Activated CD4-positive, alpha-beta T cell treated with anti-CD3 and anti-CD28 coated beads, Interleukin-2, amount 10 ng/mL, durations not matched to agents 7 days and 5 days (primary cell): Measurements from ENCODE around the gene ACSL4. TPM values are rescaled to one million over a fixed set of nuclear protein-coding genes. Genes with fewer than 3 reads are reported as not detected.

Source experiments
- CTCF ChIA-PET: fragments of 350-600 bp; sonication (Branson Sonifier 250); formaldehyde crosslinking; loops from one replicate; lab custom pipeline; 2021; ENCODE audit warnings: antibody characterized with exemption; lab: Charles Lee
- POLR2A ChIA-PET: fragments of 350-600 bp; sonication (Branson Sonifier 250); formaldehyde crosslinking; loops from one replicate; lab custom pipeline; 2021; ENCODE audit warnings: antibody characterized with exemption; lab: Charles Lee
- DNase-seq: peaks from one replicate; pipeline ENCODE4 v3.0.0-alpha.2; 2020
- H3K27ac Mint-ChIP-seq: one replicate; pipeline ENCODE4 v1.8.0; 2021; ENCODE audit warnings: mild to moderate bottlenecking, moderate library complexity, mixed read lengths
- H3K27me3 Mint-ChIP-seq: one replicate; pipeline ENCODE4 v1.8.0; 2021; ENCODE audit warnings: mixed read lengths
- H3K36me3 Mint-ChIP-seq: one replicate; pipeline ENCODE4 v1.8.0; 2021; ENCODE audit warnings: low read depth, mixed read lengths
- H3K4me1 Mint-ChIP-seq: one replicate; pipeline ENCODE4 v1.8.0; 2021; ENCODE audit warnings: mixed read lengths
- H3K4me3 Mint-ChIP-seq: one replicate; pipeline ENCODE4 v1.8.0; 2021; ENCODE audit warnings: mild to moderate bottlenecking, moderate library complexity, mixed read lengths
- H3K9me3 Mint-ChIP-seq: one replicate; pipeline ENCODE4 v1.8.0; 2021; ENCODE audit warnings: mixed read lengths
- total RNA-seq, 2 experiments: library from RNA; stranded (reverse); gene quantifications; one replicate each; pipeline ENCODE4 v1.2.3, GENCODE V29; 2021

ACSL4 gene
- 10 to 100 TPM; 34.5 to 40.4 TPM for total RNA-seq

GRCh38 chrX:109732807-109733612 lies at the start of gene ACSL4:
Gene ACSL4 (minus strand): TSS chrX:109733257. CDS start chrX:109683363, 49,894 bp downstream.
- Mint-ChIP-seq H3K9me3 (no peaks in the 10 kb centered on the region), H3K27me3 (no peaks in the 10 kb centered on the region), H3K27ac (peak within 1 kb of the TSS; percentile 96), H3K36me3 (peaks cover 11% of the 10 kb centered on the region), H3K4me1 (peaks cover 33% of the 10 kb centered on the region), H3K4me3 (peak within 1 kb of the TSS; percentile 94)
- peak; percentile 86 for DNase-seq
- POLR2A ChIA-PET, result interaction anchor here (0.8 kb wide), 1 partner anchor 21 kb away, joined by 3 read pairs; no protein-coding TSS in a partner anchor
- CTCF ChIA-PET, result interaction anchor here (0.6 to 1.7 kb wide), 3 partner anchors 13 to 67 kb away, joined by 3 to 4 read pairs (median 3); no protein-coding TSS in a partner anchor

- no peak overlapping the region for H3K27ac Mint-ChIP-seq
- no peak for DNase-seq
- H3K36me3 Mint-ChIP-seq, result no peaks in the 10 kb centered on the region
- peaks cover 3% of the 10 kb centered on the region for H3K4me1 Mint-ChIP-seq
- no peaks in the 10 kb centered on the region for H3K27me3 Mint-ChIP-seq
- no peaks in the 10 kb centered on the region for H3K9me3 Mint-ChIP-seq
- H3K4me3 Mint-ChIP-seq, result no peak overlapping the region
- ChIA-PET CTCF (interaction anchor here (0.6 kb wide), 1 partner anchor 49 kb away, joined by 3 read pairs; no protein-coding TSS in a partner anchor), POLR2A (no interaction called here)
These were observed 44.7 kb upstream of the ACSL4 start for GRCh38 chrX:109777749-109778148.

- no peak overlapping the region for H3K27ac Mint-ChIP-seq
- ChIA-PET POLR2A (no interaction called here), CTCF (no interaction called here)
- H3K27me3 Mint-ChIP-seq, result no peaks in the 10 kb centered on the region
- H3K4me3 Mint-ChIP-seq, result no peak overlapping the region
- no peaks in the 10 kb centered on the region for H3K9me3 Mint-ChIP-seq
- DNase-seq, result no peak
- H3K4me1 Mint-ChIP-seq, result no peaks in the 10 kb centered on the region
- no peaks in the 10 kb centered on the region for H3K36me3 Mint-ChIP-seq
These were observed 43.9 kb upstream of the ACSL4 start for GRCh38 chrX:109776986-109777385.

GRCh38 chrX:109776432-109776831 lies 43.4 kb upstream of the ACSL4 start:
- ChIA-PET POLR2A (no interaction called here), CTCF (no interaction called here)
- H3K36me3 Mint-ChIP-seq, result no peaks in the 10 kb centered on the region
- no peaks in the 10 kb centered on the region for H3K4me1 Mint-ChIP-seq
- H3K27ac Mint-ChIP-seq, result no peak overlapping the region
- no peak for DNase-seq
- H3K9me3 Mint-ChIP-seq, result no peaks in the 10 kb centered on the region
- H3K4me3 Mint-ChIP-seq, result no peak overlapping the region
- H3K27me3 Mint-ChIP-seq, result no peaks in the 10 kb centered on the region

- POLR2A ChIA-PET, result no interaction called here
These were observed 42.3 kb upstream of the ACSL4 start for GRCh38 chrX:109775386-109775785.

GRCh38 chrX:109774706-109775105 lies 41.6 kb upstream of the ACSL4 start:
- CTCF ChIA-PET, result no interaction called here
- Mint-ChIP-seq H3K27me3 (no peaks in the 10 kb centered on the region), H3K27ac (no peak overlapping the region)

More at GRCh38 chrX:109775386-109775785, 42.3 kb upstream of the ACSL4 start:
- no peak overlapping the region for H3K27ac Mint-ChIP-seq
- H3K9me3 Mint-ChIP-seq, result no peaks in the 10 kb centered on the region
- H3K4me1 Mint-ChIP-seq, result no peaks in the 10 kb centered on the region
- no peak for DNase-seq
- CTCF ChIA-PET, result interaction anchor here (0.5 kb wide), 1 partner anchor 36 kb away, joined by 4 read pairs; no protein-coding TSS in a partner anchor
- no peak overlapping the region for H3K4me3 Mint-ChIP-seq
- no peaks in the 10 kb centered on the region for H3K36me3 Mint-ChIP-seq
- no peaks in the 10 kb centered on the region for H3K27me3 Mint-ChIP-seq

GRCh38 chrX:109774136-109774535 lies 41.1 kb upstream of the ACSL4 start:
- ChIA-PET CTCF (no interaction called here), POLR2A (no interaction called here)
- Mint-ChIP-seq H3K4me3 (no peak overlapping the region), H3K4me1 (no peaks in the 10 kb centered on the region), H3K27ac (no peak overlapping the region), H3K27me3 (no peaks in the 10 kb centered on the region), H3K9me3 (no peaks in the 10 kb centered on the region), H3K36me3 (no peaks in the 10 kb centered on the region)
- no peak for DNase-seq

More at GRCh38 chrX:109774706-109775105, 41.6 kb upstream of the ACSL4 start:
- H3K4me1 Mint-ChIP-seq, result no peaks in the 10 kb centered on the region
- POLR2A ChIA-PET, result no interaction called here
- H3K9me3 Mint-ChIP-seq, result no peaks in the 10 kb centered on the region
- H3K4me3 Mint-ChIP-seq, result no peak overlapping the region
- no peak for DNase-seq
- no peaks in the 10 kb centered on the region for H3K36me3 Mint-ChIP-seq

- Mint-ChIP-seq H3K4me1 (no peaks in the 10 kb centered on the region), H3K36me3 (no peaks in the 10 kb centered on the region), H3K4me3 (no peak overlapping the region), H3K27me3 (no peaks in the 10 kb centered on the region), H3K9me3 (no peaks in the 10 kb centered on the region), H3K27ac (no peak overlapping the region)
- CTCF ChIA-PET, result no interaction called here
- POLR2A ChIA-PET, result no interaction called here
- DNase-seq, result no peak
These were observed 40.3 kb upstream of the ACSL4 start for GRCh38 chrX:109773374-109773773.

GRCh38 chrX:109770780-109771179 lies 37.7 kb upstream of the ACSL4 start:
- Mint-ChIP-seq H3K4me1 (no peaks in the 10 kb centered on the region), H3K27ac (no peak overlapping the region), H3K36me3 (no peaks in the 10 kb centered on the region), H3K4me3 (no peak overlapping the region), H3K9me3 (no peaks in the 10 kb centered on the region), H3K27me3 (peaks cover 4% of the 10 kb centered on the region)
- POLR2A ChIA-PET, result no interaction called here
- CTCF ChIA-PET, result no interaction called here
- DNase-seq, result no peak

- CTCF ChIA-PET, result no interaction called here
- peaks cover 10% of the 10 kb centered on the region for H3K27me3 Mint-ChIP-seq
- H3K27ac Mint-ChIP-seq, result no peak overlapping the region
- no peak overlapping the region for H3K4me3 Mint-ChIP-seq
- H3K9me3 Mint-ChIP-seq, result peaks cover 2% of the 10 kb centered on the region
- POLR2A ChIA-PET, result no interaction called here
- peaks cover 14% of the 10 kb centered on the region for H3K4me1 Mint-ChIP-seq
- no peaks in the 10 kb centered on the region for H3K36me3 Mint-ChIP-seq
- DNase-seq, result no peak
These were observed 27.8 kb upstream of the ACSL4 start for GRCh38 chrX:109760922-109761250.

GRCh38 chrX:109760209-109760921 lies 27.3 kb upstream of the ACSL4 start:
- Mint-ChIP-seq H3K36me3 (no peaks in the 10 kb centered on the region), H3K27ac (peak overlapping the region; percentile 70), H3K9me3 (peaks cover 5% of the 10 kb centered on the region), H3K4me3 (no peak overlapping the region), H3K27me3 (peaks cover 10% of the 10 kb centered on the region), H3K4me1 (peaks cover 14% of the 10 kb centered on the region)
- ChIA-PET CTCF (no interaction called here), POLR2A (no interaction called here)
- DNase-seq, result no peak

- no peaks in the 10 kb centered on the region for H3K4me1 Mint-ChIP-seq
- POLR2A ChIA-PET, result interaction anchor here (0.7 kb wide), 1 partner anchor 149 kb away, joined by 4 read pairs; no protein-coding TSS in a partner anchor
- DNase-seq, result no peak
- H3K36me3 Mint-ChIP-seq, result no peaks in the 10 kb centered on the region
- peaks cover 1% of the 10 kb centered on the region for H3K27me3 Mint-ChIP-seq
- no peak overlapping the region for H3K4me3 Mint-ChIP-seq
- H3K9me3 Mint-ChIP-seq, result peaks cover 5% of the 10 kb centered on the region
- CTCF ChIA-PET, result no interaction called here
- no peak overlapping the region for H3K27ac Mint-ChIP-seq
These were observed 20.2 kb upstream of the ACSL4 start for GRCh38 chrX:109753256-109753655.

GRCh38 chrX:109751698-109752097 lies 18.6 kb upstream of the ACSL4 start:
- Mint-ChIP-seq H3K9me3 (peaks cover 5% of the 10 kb centered on the region), H3K4me1 (no peaks in the 10 kb centered on the region), H3K27me3 (no peaks in the 10 kb centered on the region), H3K36me3 (no peaks in the 10 kb centered on the region), H3K27ac (no peak overlapping the region), H3K4me3 (no peak overlapping the region)
- ChIA-PET POLR2A (no interaction called here), CTCF (no interaction called here)
- DNase-seq, result no peak
